PC-3 (cell line): Measurements from ENCODE around the gene GSN.

ENCODE experiments used
- EZH2 ChIP-seq: fragments of 300-600 bp; sonication (generic); IDR thresholded peaks from one replicate; pipeline ENCODE4 v1.6.1; 2017; ENCODE audit warnings: antibody characterized with exemption, mild to moderate bottlenecking, low read length; ENCODE audit not compliant: unreplicated experiment
- EZH2phosphoT487 ChIP-seq: fragments of 300-600 bp; sonication (generic); IDR thresholded peaks from 2 replicates; pipeline ENCODE4 v1.6.1; 2018; ENCODE audit warnings: mild to moderate bottlenecking, antibody characterized with exemption, low read length, borderline replicate concordance
- TF ChIP-seq, protein P1 (sequence below): fragments of 300-600 bp; sonication (generic); conservative IDR thresholded peaks from 2 replicates; pipeline ENCODE4 v1.5.1; 2017; ENCODE audit warnings: antibody characterized with exemption, low read depth, mild to moderate bottlenecking, low read length

DNA sequence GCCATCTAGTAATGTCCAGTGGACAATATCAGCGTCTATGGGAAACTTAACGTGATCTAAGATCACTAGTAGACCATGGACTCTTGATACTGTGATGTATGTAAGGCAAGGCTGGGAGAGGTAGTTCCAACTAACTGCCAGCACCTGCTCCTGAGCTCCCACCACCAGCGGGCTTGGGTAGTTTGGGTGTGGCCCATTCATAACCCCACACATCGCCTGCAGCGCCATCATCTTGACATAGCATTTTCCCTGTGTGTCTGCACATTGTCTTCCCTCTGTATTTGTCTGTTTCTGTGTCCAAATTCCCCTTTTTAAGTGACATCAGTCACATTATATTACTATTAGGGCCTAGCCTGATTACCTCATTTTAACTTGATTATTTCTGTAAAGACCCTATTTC lies 28.1 kb upstream of the GSN start:
- TF ChIP-seq, protein P1, sequence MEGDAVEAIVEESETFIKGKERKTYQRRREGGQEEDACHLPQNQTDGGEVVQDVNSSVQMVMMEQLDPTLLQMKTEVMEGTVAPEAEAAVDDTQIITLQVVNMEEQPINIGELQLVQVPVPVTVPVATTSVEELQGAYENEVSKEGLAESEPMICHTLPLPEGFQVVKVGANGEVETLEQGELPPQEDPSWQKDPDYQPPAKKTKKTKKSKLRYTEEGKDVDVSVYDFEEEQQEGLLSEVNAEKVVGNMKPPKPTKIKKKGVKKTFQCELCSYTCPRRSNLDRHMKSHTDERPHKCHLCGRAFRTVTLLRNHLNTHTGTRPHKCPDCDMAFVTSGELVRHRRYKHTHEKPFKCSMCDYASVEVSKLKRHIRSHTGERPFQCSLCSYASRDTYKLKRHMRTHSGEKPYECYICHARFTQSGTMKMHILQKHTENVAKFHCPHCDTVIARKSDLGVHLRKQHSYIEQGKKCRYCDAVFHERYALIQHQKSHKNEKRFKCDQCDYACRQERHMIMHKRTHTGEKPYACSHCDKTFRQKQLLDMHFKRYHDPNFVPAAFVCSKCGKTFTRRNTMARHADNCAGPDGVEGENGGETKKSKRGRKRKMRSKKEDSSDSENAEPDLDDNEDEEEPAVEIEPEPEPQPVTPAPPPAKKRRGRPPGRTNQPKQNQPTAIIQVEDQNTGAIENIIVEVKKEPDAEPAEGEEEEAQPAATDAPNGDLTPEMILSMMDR, result no peak
- TF ChIP-seq EZH2 (no peak), EZH2phosphoT487 (no peak)
